H1 (cell line): Measurements from ENCODE around the gene GAB2. TPM values are rescaled to one million over a fixed set of nuclear protein-coding genes. Genes with fewer than 3 reads are reported as not detected.

Experiments
- CTCF ChIA-PET: fragments of 300-600 bp; sonication (Branson Sonifier 250); formaldehyde crosslinking; loops from one replicate; lab custom pipeline; 2021; ENCODE audit not compliant: partially characterized antibody; lab: Charles Lee
- POLR2A ChIA-PET: fragments of 300-600 bp; sonication (Branson Sonifier 250); formaldehyde crosslinking; loops from one replicate; lab custom pipeline; 2021; ENCODE audit warnings: inconsistent platforms; ENCODE audit not compliant: partially characterized antibody; lab: Charles Lee
- DNase-seq, 2 experiments: peaks; one replicate each; pipeline versions ENCODE4 v3.0.0 to v3.0.0-alpha.2; 2010 to 2022; ENCODE audit warnings: low spot score in 2 of 2, low read depth in 1 of 2, mixed read lengths in 1 of 2
- FAIRE-seq: peaks from 2 replicates; lab custom pipeline; 2011; peaks lifted over from hg19 to GRCh38; lab: Jason Lieb, UNC
- H2AFZ ChIP-seq: 2 replicates; pipeline ENCODE4 v1.8.1; 2012; ENCODE audit warnings: low read length, inconsistent platforms
- H2AK5ac ChIP-seq: 2 replicates; pipeline ENCODE4 v1.6.1; 2013; ENCODE audit warnings: low read depth, low read length
- H2BK120ac ChIP-seq: replicated peaks from 2 replicates; pipeline ENCODE3; 2013; ENCODE audit warnings: low read depth, low read length, inconsistent platforms
- H2BK12ac ChIP-seq: 2 replicates; pipeline ENCODE4 v1.6.1; 2013; ENCODE audit warnings: low read depth, low read length
- H2BK15ac ChIP-seq: 2 replicates; pipeline ENCODE4 v1.6.1; 2013; ENCODE audit warnings: low read length
- H2BK20ac ChIP-seq: 2 replicates; pipeline ENCODE4 v1.6.1; 2013; ENCODE audit warnings: low read length
- H2BK5ac ChIP-seq: 2 replicates; pipeline ENCODE4 v1.6.1; 2013; ENCODE audit warnings: low read depth, low read length
- H3K14ac ChIP-seq: 2 replicates; pipeline ENCODE4 v1.6.1; 2013; ENCODE audit warnings: inconsistent platforms; ENCODE audit not compliant: insufficient read length
- H3K18ac ChIP-seq: 2 replicates; pipeline ENCODE4 v1.6.1; 2013; ENCODE audit warnings: low read length; ENCODE audit errors: extremely low read depth
- H3K23ac ChIP-seq: 2 replicates; pipeline ENCODE4 v1.6.1; 2013; ENCODE audit warnings: inconsistent platforms; ENCODE audit not compliant: insufficient read length
- H3K23me2 ChIP-seq: 2 replicates; pipeline ENCODE4 v1.6.1; 2013; ENCODE audit warnings: low read depth, low read length
- H3K27ac ChIP-seq: 2 replicates; pipeline ENCODE4 v1.6.1; 2011; ENCODE audit warnings: low read depth, low read length, inconsistent platforms
- H3K27me3 ChIP-seq, 4 experiments: replicated peaks in 1 of 4; 1 replicate in 1 of 4; 2 replicates in 3 of 4; pipeline versions ENCODE4 v1.6.1 to v1.8.1; 2011 to 2013; ENCODE audit warnings: low read length in 3 of 4, mild to moderate bottlenecking in 3 of 4, inconsistent platforms in 2 of 4, mixed read lengths in 2 of 4, moderate library complexity in 1 of 4; ENCODE audit not compliant: control insufficient read depth in 3 of 4, insufficient read depth in 3 of 4; ENCODE audit errors: extremely low read depth in 1 of 4
- H3K36me3 ChIP-seq, 4 experiments: 2 replicates each; pipeline versions ENCODE4 v1.6.1 to v1.8.1; 2011 to 2013; ENCODE audit warnings: mild to moderate bottlenecking in 4 of 4, low read length in 3 of 4, moderate library complexity in 2 of 4, control low read depth in 1 of 4, inconsistent platforms in 1 of 4; ENCODE audit not compliant: insufficient read depth in 4 of 4, control insufficient read depth in 2 of 4
- H3K4ac ChIP-seq: replicated peaks from 2 replicates; pipeline ENCODE3; 2013; ENCODE audit warnings: low read length, low read depth, mixed read lengths, inconsistent platforms; ENCODE audit not compliant: insufficient read length
- H3K4me1 ChIP-seq, 4 experiments: replicated peaks in 1 of 4; 1 replicate in 1 of 4; 2 replicates in 3 of 4; pipeline versions ENCODE4 v1.6.1 to v1.8.1; 2011 to 2013; ENCODE audit warnings: low read length in 3 of 4, inconsistent platforms in 2 of 4, mixed read lengths in 1 of 4; ENCODE audit not compliant: insufficient read depth in 4 of 4, control insufficient read depth in 3 of 4
- H3K4me2 ChIP-seq, 2 experiments: 2 replicates each; pipeline versions ENCODE4 v1.6.1 to v1.8.1; 2011 to 2013; ENCODE audit warnings: low read depth in 2 of 2, low read length in 2 of 2, control low read depth in 1 of 2, inconsistent platforms in 1 of 2, mild to moderate bottlenecking in 1 of 2; ENCODE audit not compliant: insufficient read depth in 1 of 2
- H3K4me3 ChIP-seq, 4 experiments: fragments of 200-600, 300-600 bp in 1 of 4; sonication (generic), shearing (Covaris generic), sonication (Bioruptor Twin) in 1 of 4; 2 replicates each; pipeline versions ENCODE4 v1.5.1 to v1.8.1; 2011 to 2016; ENCODE audit warnings: low read length in 4 of 4, low read depth in 3 of 4, control low read depth in 2 of 4, inconsistent platforms in 2 of 4, mild to moderate bottlenecking in 2 of 4, mixed read lengths in 1 of 4, moderate library complexity in 1 of 4; ENCODE audit not compliant: insufficient read depth in 2 of 4; ENCODE audit errors: extremely low read depth in 1 of 4
- H3K56ac ChIP-seq: replicated peaks from 2 replicates; pipeline ENCODE3; 2013; ENCODE audit warnings: low read depth, mild to moderate bottlenecking, mixed read lengths, low read length, inconsistent platforms; ENCODE audit not compliant: insufficient read length
- H3K79me1 ChIP-seq: 2 replicates; pipeline ENCODE4 v1.6.1; 2013; ENCODE audit warnings: low read depth, low read length, control low read depth
- H3K79me2 ChIP-seq, 2 experiments: 2 replicates each; pipeline versions ENCODE4 v1.6.1 to v1.8.1; 2012 to 2013; ENCODE audit warnings: low read length in 2 of 2, mild to moderate bottlenecking in 2 of 2, inconsistent platforms in 1 of 2; ENCODE audit not compliant: insufficient read depth in 2 of 2, control insufficient read depth in 1 of 2
- H3K9ac ChIP-seq, 4 experiments: replicated peaks in 1 of 4; 1 replicate in 1 of 4; 2 replicates in 3 of 4; pipeline versions ENCODE4 v1.6.1 to v1.8.1; 2011 to 2013; ENCODE audit warnings: low read depth in 3 of 4, low read length in 3 of 4, control low read depth in 2 of 4, mild to moderate bottlenecking in 2 of 4, moderate library complexity in 2 of 4, inconsistent platforms in 1 of 4; ENCODE audit errors: extremely low read depth in 1 of 4
- H3K9me3 ChIP-seq, 2 experiments: 2 replicates each; pipeline versions ENCODE4 v1.6.1 to v1.8.1; 2012 to 2013; ENCODE audit warnings: mild to moderate bottlenecking in 2 of 2, moderate library complexity in 2 of 2, control low read depth in 1 of 2, inconsistent platforms in 1 of 2, low read depth in 1 of 2, low read length in 1 of 2, mixed read lengths in 1 of 2; ENCODE audit not compliant: insufficient read depth in 2 of 2
- H4K20me1 ChIP-seq, 2 experiments: replicated peaks in 1 of 2; 2 replicates each; pipeline versions ENCODE3 to v1.8.1; 2011 to 2013; ENCODE audit warnings: inconsistent platforms in 2 of 2, low read length in 2 of 2, mild to moderate bottlenecking in 1 of 2; ENCODE audit not compliant: insufficient read depth in 2 of 2, control insufficient read depth in 1 of 2
- H4K5ac ChIP-seq: 2 replicates; pipeline ENCODE4 v1.6.1; 2013; ENCODE audit warnings: low read length, low read depth, mixed read lengths, inconsistent platforms; ENCODE audit not compliant: insufficient read length
- H4K8ac ChIP-seq: 2 replicates; pipeline ENCODE4 v1.8.0; 2013; ENCODE audit warnings: mild to moderate bottlenecking, moderate library complexity, low read length, inconsistent platforms; ENCODE audit not compliant: insufficient read depth; ENCODE audit errors: extremely low read depth
- H4K91ac ChIP-seq: replicated peaks from 2 replicates; pipeline ENCODE3; 2013; ENCODE audit warnings: low read length, mixed read lengths, inconsistent platforms; ENCODE audit not compliant: insufficient read length
- ASH2L ChIP-seq: fragments of 200-600, 300-600 bp; sonication (generic); IDR thresholded peaks from one replicate; pipeline ENCODE4 v1.7.1; 2017; ENCODE audit warnings: low read length
- CBX5 ChIP-seq: fragments of 300-800, 300-1000 bp; sonication (generic); IDR thresholded peaks from 2 replicates; pipeline ENCODE4 v1.7.1; 2016; ENCODE audit warnings: antibody characterized with exemption, low read length, low read depth
- CEBPB ChIP-seq: IDR thresholded peaks from 2 replicates; pipeline ENCODE4 v1.6.1; 2012; ENCODE audit warnings: low read depth, low read length
- CHD1 ChIP-seq: IDR thresholded peaks from 2 replicates; pipeline ENCODE4 v1.6.1; 2012; ENCODE audit warnings: low read depth, low read length, improper control_type of control experiment
- JUN ChIP-seq: IDR thresholded peaks from 2 replicates; pipeline ENCODE4 v1.6.1; 2011; ENCODE audit warnings: low read depth, mild to moderate bottlenecking, improper control_type of control experiment, low read length
- KDM5A ChIP-seq: fragments of 200-600 bp; IDR thresholded peaks from 2 replicates; pipeline ENCODE4 v1.7.1; 2012; ENCODE audit warnings: mild to moderate bottlenecking, low read length, inconsistent platforms, mixed read lengths
- POU5F1 ChIP-seq: IDR thresholded peaks from 2 replicates; pipeline ENCODE4 v1.6.1; 2011; ENCODE audit warnings: low read depth, mild to moderate bottlenecking, low read length, moderate library complexity
- RNF2 ChIP-seq: fragments of 200-900, 300-1000 bp; sonication (generic); IDR thresholded peaks from 2 replicates; pipeline ENCODE4 v1.7.1; 2016; ENCODE audit warnings: borderline replicate concordance, low read depth, mild to moderate bottlenecking, antibody characterized with exemption, low read length; ENCODE audit not compliant: poor library complexity, severe bottlenecking; ENCODE audit errors: missing control alignments
- SAP30 ChIP-seq: fragments of 300-600 bp; sonication (generic); IDR thresholded peaks from 2 replicates; pipeline ENCODE4 v1.7.1; 2012; ENCODE audit warnings: low read length, moderate library complexity, mild to moderate bottlenecking, inconsistent platforms; ENCODE audit not compliant: insufficient read depth, insufficient replicate concordance
- SIN3A ChIP-seq, 2 experiments: IDR thresholded peaks in 1 of 2; conservative IDR thresholded peaks in 1 of 2; 2 replicates each; pipeline ENCODE4 v1.6.1; 2011 to 2012; ENCODE audit warnings: low read length in 2 of 2, improper control_type of control experiment in 1 of 2, low read depth in 1 of 2, mild to moderate bottlenecking in 1 of 2
- SP1 ChIP-seq: IDR thresholded peaks from 2 replicates; pipeline ENCODE4 v1.6.1; 2011; ENCODE audit warnings: low read depth, low read length
- SP4 ChIP-seq: IDR thresholded peaks from 2 replicates; pipeline ENCODE4 v1.6.1; 2012; ENCODE audit warnings: low read length, inconsistent platforms
- TEAD4 ChIP-seq: IDR thresholded peaks from 2 replicates; pipeline ENCODE4 v1.6.1; 2012; ENCODE audit warnings: low read depth, low read length, inconsistent platforms, mixed read lengths
- ZNF274 ChIP-seq: IDR thresholded peaks from 2 replicates; pipeline ENCODE4 v1.7.0; 2012; ENCODE audit warnings: low read length, borderline replicate concordance; ENCODE audit errors: extremely low read depth
- WGBS, 2 experiments: shearing (Covaris generic) in 1 of 2; methylation state at CpG; one replicate each; pipeline versions ENCODE4 v1.1.6 to v1.1.7; 2013 to 2015; ENCODE audit warnings: low lambda C conversion rate in 2 of 2, mixed read lengths in 2 of 2, inconsistent platforms in 1 of 2, low coverage in 1 of 2, missing lambda C conversion rate in 1 of 2; ENCODE audit not compliant: insufficient replicate concordance in 2 of 2, insufficient coverage in 1 of 2, insufficient read length in 1 of 2; ENCODE audit errors: extremely low coverage in 1 of 2, missing lambda C conversion rate in 1 of 2; 5-methylcytosine and 5-hydroxymethylcytosine counted together
- polyA plus RNA-seq, 7 experiments: library from polyadenylated mRNA; depleted of rRNA in 3 of 7; stranded (reverse) in 5 of 7; unstranded in 2 of 7; fragments of >200 nt in 5 of 7; fragments of 200-250 nt in 2 of 7; gene quantifications; 1 replicate in 5 of 7; 2 replicates in 1 of 7; 4 replicates in 1 of 7; pipeline versions ENCODE4 v1.2.1 to v1.2.3, GENCODE V29; 2011 to 2013; ENCODE audit warnings: missing spikeins in 2 of 7, mixed read lengths in 2 of 7
- total RNA-seq: library from RNA; stranded (reverse); fragmentation: NEBNext Ultra II Directional; extraction: Animal tissue kit (Norgen Biotek cat#: 25700); gene quantifications from 2 replicates; pipeline ENCODE4 v1.2.1, GENCODE V29; 2021

Gene GAB2
- total and polyA plus RNA-seq, 2 of the 8 experiments (the other 6 are each of a cell fraction or from before 2014, with no cell fraction given), result 6.3 to 14.0 TPM

- Histone ChIP-seq H3K56ac (no peak overlapping the region), H2BK15ac (no peak overlapping the region), H3K23me2 (no peaks in the 10 kb centered on the region), H4K91ac (no peak overlapping the region), H3K9me3 (no peaks in the 10 kb centered on the region), H4K20me1 (no peaks in the 10 kb centered on the region), H3K14ac (no peak overlapping the region), H3K79me2 (no peaks in the 10 kb centered on the region), H2BK5ac (no peak overlapping the region), H3K79me1 (no peaks in the 10 kb centered on the region), H3K4me1 (no peaks in the 10 kb centered on the region), H2AFZ (no peak overlapping the region), H3K4me2 (no peak overlapping the region), H3K4ac (no peak overlapping the region), H4K8ac (no peak overlapping the region), H3K23ac (no peak overlapping the region), H2BK20ac (no peak overlapping the region), H2BK12ac (no peak overlapping the region), H3K9ac (no peak overlapping the region), H2AK5ac (no peak overlapping the region), H3K4me3 (no peak overlapping the region), H3K36me3 (no peaks in the 10 kb centered on the region), H4K5ac (no peak overlapping the region), H3K27me3 (no peaks in the 10 kb centered on the region), H3K27ac (no peak overlapping the region), H2BK120ac (no peak overlapping the region), H3K18ac (no peak overlapping the region)
- ChIA-PET CTCF (interaction anchor here (1.0 to 1.1 kb wide), 2 partner anchors 19 to 92 kb away, joined by 3 to 4 read pairs; no protein-coding TSS in a partner anchor), POLR2A (no interaction called here)
- 83% methylated on average over 1 of the region's 1 CpG; no CpG with 5 or more reads in 1 of the 2 experiments for WGBS, 2 experiments
- no peak for DNase-seq
- FAIRE-seq, result no peak
- TF ChIP-seq ZNF274, result no peak
- TF ChIP-seq CHD1, result no peak
- no peak for TF ChIP-seq JUN
- no peak for TF ChIP-seq CBX5
- no peak for TF ChIP-seq SIN3A (conservative IDR thresholded peaks at IDR 0.05 in 1 of 2, IDR thresholded peaks at IDR 0.05 in 1 of 2; ENCODE audit: low read depth in 1 of 2, low read length in 2 of 2)
- no peak for TF ChIP-seq SP4
- no peak for TF ChIP-seq SAP30
- TF ChIP-seq KDM5A, result no peak
- TF ChIP-seq POU5F1, result no peak
- no peak for TF ChIP-seq SP1
- no peak for TF ChIP-seq CEBPB
- no peak for TF ChIP-seq RNF2
- no peak for TF ChIP-seq TEAD4
- TF ChIP-seq ASH2L, result no peak
These were observed 85.3 kb downstream of the GAB2 start for GRCh38 chr11:78332174-78332866.
